GM12891 (cell line): ENCODE data around the gene GAP43.

Experiments used
- POLR2A ChIP-seq: IDR thresholded peaks from 2 replicates; pipeline ENCODE4 v1.6.1; 2011; ENCODE audit warnings: low read depth, low read length, control low read depth
- POLR2AphosphoS5 ChIP-seq: IDR thresholded peaks from 2 replicates; pipeline ENCODE4 v1.6.1; 2011; ENCODE audit warnings: low read depth, low read length, control low read depth
- SPI1 ChIP-seq: IDR thresholded peaks from 2 replicates; pipeline ENCODE4 v1.6.1; 2011; ENCODE audit warnings: low read depth, low read length, control low read depth
- TAF1 ChIP-seq: IDR thresholded peaks from 2 replicates; pipeline ENCODE4 v1.6.1; 2011; ENCODE audit warnings: low read depth, low read length, control low read depth

DNA sequence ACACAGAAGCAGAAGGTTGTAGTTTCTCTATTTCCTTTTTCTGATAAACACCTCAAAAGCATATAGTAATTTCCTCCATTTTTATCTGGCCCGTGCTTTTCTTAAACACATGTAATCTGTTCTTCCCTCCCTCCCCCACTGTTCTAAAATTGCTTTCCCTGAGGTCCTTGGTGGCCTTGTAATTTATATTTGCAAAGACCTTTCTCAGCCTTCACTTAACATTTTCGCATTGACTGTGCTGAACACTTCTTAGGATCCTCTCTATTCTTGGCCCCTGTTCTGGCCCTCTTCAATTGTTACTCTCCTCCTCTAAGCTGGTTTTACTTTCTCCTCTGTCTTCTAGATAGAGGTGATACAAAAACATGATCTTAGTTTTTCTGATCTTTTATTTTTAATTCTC, 28.3 kb downstream of the GAP43 start:
- TF ChIP-seq POLR2AphosphoS5 (no peak), POLR2A (no peak), TAF1 (no peak), SPI1 (no peak)
